ENCODE measurements around the gene TOX3. TPM values are rescaled to one million over a fixed set of nuclear protein-coding genes. Genes with fewer than 3 reads are reported as not detected.
A peak's percentile ranks its signal among the peaks of the same experiment; 100 is the strongest.

TOX3 gene
- total RNA-seq, 2 donors from 2014 or later: 50.5 to 53.0 TPM

DNA sequence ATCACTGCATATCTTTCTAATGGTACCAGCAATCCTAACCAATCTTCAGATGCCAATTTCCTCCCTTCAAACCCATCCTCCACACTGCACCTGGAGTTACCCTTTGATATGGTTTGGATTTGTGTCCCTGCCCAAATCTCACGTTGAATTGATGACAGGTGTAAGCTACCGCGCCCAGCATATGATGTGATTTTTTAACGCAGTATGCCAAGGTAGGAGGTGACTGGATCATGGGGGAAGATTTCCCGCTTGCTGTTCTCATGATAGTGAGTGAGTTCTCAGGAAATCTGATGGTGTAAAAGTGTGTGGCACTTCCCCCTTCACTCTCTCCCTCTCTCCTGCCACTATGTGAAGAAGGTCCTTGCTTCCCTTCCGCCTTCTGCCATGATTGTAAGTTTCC lies 57.0 kb downstream of the TOX3 start:
- no peak for DNase-seq
- Histone ChIP-seq H3K27ac (no peak overlapping the region), H3K4me1 (peaks cover 5% of the 10 kb centered on the region), H3K4me3 (no peak overlapping the region), H3K9ac (ENCODE audit: low read depth in 2 of 2, low read length in 2 of 2) (no peak overlapping the region), H3K36me3 (no peaks in the 10 kb centered on the region), H3K9me3 (no peaks in the 10 kb centered on the region), H3K27me3 (no peaks in the 10 kb centered on the region)
- intact Hi-C loops (cut with DNase I): no loop called here
- TF ChIP-seq, protein P1, sequence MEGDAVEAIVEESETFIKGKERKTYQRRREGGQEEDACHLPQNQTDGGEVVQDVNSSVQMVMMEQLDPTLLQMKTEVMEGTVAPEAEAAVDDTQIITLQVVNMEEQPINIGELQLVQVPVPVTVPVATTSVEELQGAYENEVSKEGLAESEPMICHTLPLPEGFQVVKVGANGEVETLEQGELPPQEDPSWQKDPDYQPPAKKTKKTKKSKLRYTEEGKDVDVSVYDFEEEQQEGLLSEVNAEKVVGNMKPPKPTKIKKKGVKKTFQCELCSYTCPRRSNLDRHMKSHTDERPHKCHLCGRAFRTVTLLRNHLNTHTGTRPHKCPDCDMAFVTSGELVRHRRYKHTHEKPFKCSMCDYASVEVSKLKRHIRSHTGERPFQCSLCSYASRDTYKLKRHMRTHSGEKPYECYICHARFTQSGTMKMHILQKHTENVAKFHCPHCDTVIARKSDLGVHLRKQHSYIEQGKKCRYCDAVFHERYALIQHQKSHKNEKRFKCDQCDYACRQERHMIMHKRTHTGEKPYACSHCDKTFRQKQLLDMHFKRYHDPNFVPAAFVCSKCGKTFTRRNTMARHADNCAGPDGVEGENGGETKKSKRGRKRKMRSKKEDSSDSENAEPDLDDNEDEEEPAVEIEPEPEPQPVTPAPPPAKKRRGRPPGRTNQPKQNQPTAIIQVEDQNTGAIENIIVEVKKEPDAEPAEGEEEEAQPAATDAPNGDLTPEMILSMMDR (IDR thresholded peaks at IDR 0.05): no peak

DNA sequence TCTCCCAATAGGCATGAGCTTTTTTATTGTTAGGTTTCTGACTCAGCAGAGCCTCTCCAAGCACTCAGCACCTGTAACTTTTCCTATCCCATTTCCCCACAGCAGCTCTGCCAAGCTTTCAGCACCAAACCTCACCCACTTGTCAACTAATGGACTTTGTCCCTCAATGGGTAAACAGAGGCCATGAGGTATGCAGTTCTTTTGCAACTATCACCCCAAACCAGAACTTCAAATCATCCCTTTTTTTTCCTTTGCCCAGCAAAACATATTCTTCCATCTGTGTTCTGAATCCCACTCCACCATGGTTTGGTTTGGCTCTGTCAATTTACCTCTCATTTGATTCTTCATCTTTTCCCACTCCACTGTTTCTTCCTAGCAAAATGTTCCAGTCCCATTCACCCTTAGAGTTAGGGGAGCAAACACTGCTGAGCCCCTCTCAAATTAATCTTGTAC lies 58.1 kb downstream of the TOX3 start:
- H3K9me3 ChIP-seq: no peaks in the 10 kb centered on the region
- TF ChIP-seq, protein P1 (IDR thresholded peaks at IDR 0.05): no peak
- peaks cover 5% of the 10 kb centered on the region for H3K4me1 ChIP-seq
- H3K4me3 ChIP-seq: no peak overlapping the region
- H3K27me3 ChIP-seq: no peaks in the 10 kb centered on the region
- DNase-seq: peak; percentile 57
- no peak overlapping the region for H3K9ac ChIP-seq (ENCODE audit: low read depth in 2 of 2, low read length in 2 of 2)
- peak overlapping the region; percentile 21 for H3K27ac ChIP-seq
- intact Hi-C loops (cut with DNase I): no loop called here
- H3K36me3 ChIP-seq: no peaks in the 10 kb centered on the region

DNA sequence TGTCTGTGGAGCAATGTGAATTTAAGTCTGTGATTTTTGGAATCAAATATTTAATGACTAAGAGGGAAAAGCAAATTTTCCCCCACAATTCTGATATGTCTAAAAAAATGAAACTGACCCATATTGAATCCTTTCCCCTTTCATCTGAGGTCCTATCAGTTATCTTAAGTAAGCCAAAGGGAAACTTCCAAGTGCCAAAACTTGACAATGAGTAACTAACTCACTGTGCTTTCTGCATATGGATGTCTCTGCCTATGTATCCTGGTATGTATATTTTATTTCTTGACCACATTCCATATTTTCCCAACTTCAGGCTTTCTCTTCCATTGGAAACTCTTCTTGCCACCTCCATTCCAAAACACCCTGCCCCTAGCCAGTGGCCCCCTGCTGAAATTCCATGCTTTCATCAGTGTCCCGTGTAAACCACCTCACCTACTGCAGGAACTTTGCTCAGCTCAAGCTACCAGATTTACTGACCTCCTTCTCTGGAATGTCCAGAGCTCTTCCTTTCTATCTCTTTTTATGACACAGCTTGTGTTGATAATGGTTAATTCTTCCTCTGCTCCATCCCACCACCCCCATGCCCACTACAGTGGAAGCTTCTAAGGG lies 59.0 kb downstream of the TOX3 start:
- no peaks in the 10 kb centered on the region for H3K36me3 ChIP-seq
- H3K27me3 ChIP-seq: no peaks in the 10 kb centered on the region
- peak overlapping the region; percentile 21 for H3K27ac ChIP-seq
- TF ChIP-seq, protein P1 (IDR thresholded peaks at IDR 0.05): no peak
- H3K4me3 ChIP-seq: no peak overlapping the region
- H3K4me1 ChIP-seq: peaks cover 5% of the 10 kb centered on the region
- DNase-seq: no peak
- intact Hi-C loops (cut with DNase I): no loop called here
- H3K9ac ChIP-seq (ENCODE audit: low read depth in 2 of 2, low read length in 2 of 2): no peak overlapping the region
- H3K9me3 ChIP-seq: no peaks in the 10 kb centered on the region

DNA sequence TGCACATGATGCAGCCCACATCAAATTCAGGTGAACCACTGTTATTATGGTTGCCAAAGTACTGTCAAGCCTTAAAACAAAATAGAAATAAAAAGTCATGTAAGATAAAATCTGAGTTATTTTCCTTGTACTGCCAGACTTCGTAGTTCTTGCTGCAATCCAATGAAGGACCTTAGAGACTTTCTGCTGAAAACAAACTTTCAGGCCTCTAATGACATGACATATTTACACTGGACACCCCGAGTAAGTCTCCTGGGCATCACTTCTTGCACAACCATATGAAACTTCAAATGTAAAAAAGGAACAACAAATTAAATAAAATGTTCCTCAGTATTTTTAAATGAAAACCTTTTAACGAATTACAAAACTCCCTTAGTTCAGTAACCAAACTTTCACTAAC lies 66.7 kb downstream of the TOX3 start:
- H3K9me3 ChIP-seq: no peaks in the 10 kb centered on the region
- H3K27ac ChIP-seq: no peak overlapping the region
- no peaks in the 10 kb centered on the region for H3K36me3 ChIP-seq
- TF ChIP-seq, protein P1 (IDR thresholded peaks at IDR 0.05): no peak
- no peaks in the 10 kb centered on the region for H3K4me1 ChIP-seq
- intact Hi-C loops (cut with DNase I): no loop called here
- DNase-seq: no peak
- no peak overlapping the region for H3K9ac ChIP-seq (ENCODE audit: low read depth in 2 of 2, low read length in 2 of 2)
- H3K27me3 ChIP-seq: no peaks in the 10 kb centered on the region
- H3K4me3 ChIP-seq: no peak overlapping the region

DNA sequence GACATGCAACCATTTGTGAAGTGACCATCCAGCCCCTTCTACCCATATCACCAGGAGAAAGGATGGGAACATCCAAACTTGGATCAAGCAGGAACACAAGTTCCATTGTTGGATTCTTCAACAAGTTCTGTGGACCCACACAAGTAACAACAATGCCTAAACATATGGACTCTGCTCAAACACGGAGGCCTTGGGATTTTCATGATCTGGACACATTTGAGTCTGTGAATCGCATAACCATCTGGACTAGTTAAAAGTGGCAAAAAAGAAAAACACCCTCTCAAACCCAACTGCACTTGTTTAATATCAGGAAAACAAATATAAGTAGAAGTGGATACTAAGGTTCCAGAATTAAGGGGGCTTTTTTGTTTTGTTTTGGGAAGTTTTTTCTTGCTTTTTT lies 70.8 kb downstream of the TOX3 start:
- DNase-seq: no peak
- intact Hi-C loops (cut with DNase I): no loop called here
- Histone ChIP-seq H3K4me3 (no peak overlapping the region), H3K27me3 (no peaks in the 10 kb centered on the region), H3K36me3 (no peaks in the 10 kb centered on the region), H3K9me3 (no peaks in the 10 kb centered on the region), H3K9ac (ENCODE audit: low read depth in 2 of 2, low read length in 2 of 2) (no peak overlapping the region), H3K4me1 (no peaks in the 10 kb centered on the region), H3K27ac (no peak overlapping the region)
- TF ChIP-seq, protein P1 (IDR thresholded peaks at IDR 0.05): no peak

Measured in colonic mucosa (tissue), 4 donors.